HG03039 (cell line): ENCODE results near the gene LINC00632.

ENCODE experiments used
- ATAC-seq: cut with Tn5 transposase; IDR thresholded peaks from one replicate; pipeline ENCODE4 v1.9.1; 2021; ENCODE audit warnings: mild to moderate bottlenecking, moderate library complexity; ENCODE audit not compliant: unreplicated experiment

The LINC00632 gene

DNA sequence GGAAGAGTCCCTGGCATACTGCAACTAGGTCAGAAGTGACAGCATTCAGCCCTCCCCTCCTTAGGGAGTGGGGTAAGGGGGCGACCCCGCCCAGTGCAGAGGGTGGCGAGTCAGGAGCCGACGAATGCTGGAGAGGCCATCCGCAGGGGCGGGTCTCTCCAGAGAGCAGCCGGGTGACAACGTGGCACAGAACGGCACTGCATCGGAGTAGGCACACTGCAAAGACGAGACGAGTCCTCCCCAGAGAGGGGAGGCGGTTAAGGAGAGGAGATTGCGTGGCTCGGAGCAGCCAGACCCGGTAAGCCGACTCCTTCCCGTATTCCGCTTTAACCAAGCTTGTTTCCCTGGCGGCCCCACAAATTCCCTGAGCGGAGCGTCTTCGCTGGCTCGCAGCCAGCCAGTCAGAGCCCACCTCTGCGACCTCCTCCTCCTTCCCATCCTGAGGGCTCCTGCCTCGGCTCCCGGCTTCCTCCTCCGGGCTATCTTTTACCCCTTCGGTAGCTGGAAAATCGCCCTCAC lies 54.9 kb downstream of the LINC00632 start:
- ATAC-seq = no peak

- no peak for ATAC-seq
Observed at GRCh38 chrX:140765043-140765784, 55.7 kb downstream of the LINC00632 start.

DNA sequence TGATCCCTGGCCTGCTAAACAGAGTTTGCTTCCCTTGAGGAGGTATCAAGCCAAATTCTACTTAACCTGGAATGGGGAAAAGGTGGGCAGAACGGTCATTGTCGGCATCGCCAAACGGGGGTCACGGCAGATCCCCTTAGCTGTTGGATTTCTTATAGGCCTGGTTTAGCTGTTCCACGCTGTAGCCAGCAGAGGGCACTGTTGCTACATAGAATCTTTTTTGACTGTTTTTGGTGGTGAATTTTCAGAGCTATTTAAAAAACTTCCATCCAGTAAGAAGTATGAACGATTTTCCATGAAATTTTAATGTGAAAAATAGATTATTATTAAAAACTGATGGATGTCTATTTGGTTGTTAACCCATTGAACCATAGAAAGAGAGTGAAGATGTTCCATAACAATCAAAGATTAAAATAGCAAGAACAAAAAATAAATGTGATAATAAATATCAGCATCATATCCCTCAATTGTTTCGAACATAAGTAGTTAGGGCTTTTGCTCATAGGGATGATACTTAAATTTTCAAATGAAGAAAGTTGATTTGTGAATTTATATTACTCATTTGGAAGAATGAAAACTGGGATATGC lies 56.6 kb downstream of the LINC00632 start:
- ATAC-seq = no peak

DNA sequence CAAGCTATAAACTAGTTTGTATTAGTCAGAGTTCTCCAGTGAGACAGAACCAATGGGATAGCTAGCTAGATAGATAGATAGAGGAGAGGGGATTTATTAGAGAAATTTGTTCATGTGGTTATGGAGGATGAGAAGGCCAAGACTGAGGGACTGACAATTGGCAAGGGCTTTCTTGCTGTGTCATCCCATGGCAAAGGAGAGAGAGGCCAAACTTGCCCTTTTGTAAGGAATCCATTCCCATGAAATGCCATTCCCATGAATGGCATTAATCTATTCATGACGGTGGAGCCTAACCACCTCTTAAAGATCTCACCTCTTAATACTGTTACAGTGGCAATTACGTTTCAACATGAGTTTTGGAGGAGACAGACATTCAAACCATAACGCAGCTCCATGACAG lies 58.1 kb downstream of the LINC00632 start:
- ATAC-seq = no peak

GRCh38 chrX:140775211-140775610 lies 65.7 kb downstream of the LINC00632 start:
- ATAC-seq = no peak

DNA sequence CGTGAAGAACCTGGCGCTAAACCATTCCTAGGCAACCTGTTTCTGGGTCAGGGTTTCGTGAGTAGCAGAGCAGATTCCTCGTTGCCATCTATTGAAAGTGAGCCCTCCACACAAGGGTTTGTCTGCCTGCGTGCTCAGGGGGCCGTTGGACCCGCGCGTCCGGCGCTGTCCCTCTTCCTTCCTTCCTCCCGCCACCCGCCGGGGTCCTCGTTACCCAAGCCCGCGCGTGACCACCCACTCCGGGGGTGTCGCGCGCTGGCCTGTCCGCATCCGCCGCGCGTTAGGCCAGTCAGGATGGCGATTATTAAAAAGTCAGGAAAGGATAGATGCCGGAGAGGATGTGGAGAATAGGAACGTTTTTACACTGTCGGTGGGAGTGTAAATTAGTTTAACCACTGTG lies 66.8 kb downstream of the LINC00632 start:
- no peak for ATAC-seq

DNA sequence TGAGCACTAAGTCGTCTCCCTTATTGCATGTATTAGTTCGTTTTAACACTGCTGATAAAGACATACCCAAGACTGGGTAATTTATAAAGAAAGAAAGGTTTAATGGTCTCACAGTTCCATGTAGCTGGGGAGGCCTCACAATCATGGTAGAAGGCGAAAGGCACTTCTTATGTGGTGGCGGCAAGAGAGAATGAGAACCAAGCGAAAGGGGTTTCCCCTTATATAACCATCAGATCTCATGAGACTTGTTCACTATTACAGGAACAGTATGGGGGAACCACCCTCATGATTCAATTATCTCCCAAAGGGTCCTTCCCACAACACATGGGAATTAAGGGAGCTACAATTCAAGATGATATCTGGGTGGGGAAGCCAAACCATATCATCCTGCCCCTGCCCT lies 85.1 kb downstream of the LINC00632 start:
- no peak for ATAC-seq

DNA sequence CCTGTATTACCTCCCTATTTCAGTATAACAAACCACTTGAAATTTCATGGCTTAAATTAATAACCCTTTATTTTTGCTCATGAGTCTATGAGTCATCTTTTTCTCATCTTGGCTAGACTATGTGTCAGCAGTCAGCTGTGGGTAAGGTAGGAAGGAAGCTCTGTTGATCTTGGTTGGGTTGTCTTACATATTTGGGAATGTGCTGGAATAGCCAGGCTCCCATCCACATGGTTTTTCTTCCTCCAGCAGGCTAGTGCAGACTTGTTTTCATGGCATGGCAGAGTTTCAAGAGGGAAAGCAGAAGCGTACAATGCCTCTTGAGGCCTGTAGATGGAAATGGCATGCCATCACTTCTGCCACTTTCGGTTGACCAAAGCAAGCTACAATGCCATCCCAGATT lies 89.7 kb downstream of the LINC00632 start:
- ATAC-seq = no peak

- ATAC-seq = no peak
Observed at GRCh38 chrX:140804292-140804691, 94.7 kb downstream of the LINC00632 start.

- no peak for ATAC-seq
Observed at GRCh38 chrX:140815868-140816267, 106.3 kb downstream of the LINC00632 start.

DNA sequence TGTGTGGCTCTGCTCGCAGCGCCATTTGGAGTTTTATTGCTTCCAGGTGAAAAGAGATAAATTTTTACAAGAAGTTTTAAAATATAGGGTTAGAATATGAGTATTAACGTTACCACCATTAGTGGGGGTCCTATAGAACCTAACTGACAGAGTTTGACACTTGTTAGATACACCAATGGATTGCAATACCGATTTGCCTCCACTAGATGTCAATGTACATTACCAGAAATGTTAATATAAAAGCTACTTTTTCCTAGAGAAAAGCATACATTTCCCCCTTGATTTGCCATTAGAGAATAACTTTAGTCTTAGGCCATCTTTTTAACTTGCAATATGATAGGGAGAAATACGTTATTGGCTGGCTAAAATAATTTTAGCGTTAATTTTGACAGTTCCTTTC lies 108.4 kb downstream of the LINC00632 start:
- ATAC-seq = no peak

- ATAC-seq = no peak
Observed at GRCh38 chrX:140821280-140821679, 111.7 kb downstream of the LINC00632 start.

- no peak for ATAC-seq
Observed at GRCh38 chrX:140822184-140822583, 112.6 kb downstream of the LINC00632 start.

GRCh38 chrX:140822861-140823260 lies 113.3 kb downstream of the LINC00632 start:
- ATAC-seq = no peak

DNA sequence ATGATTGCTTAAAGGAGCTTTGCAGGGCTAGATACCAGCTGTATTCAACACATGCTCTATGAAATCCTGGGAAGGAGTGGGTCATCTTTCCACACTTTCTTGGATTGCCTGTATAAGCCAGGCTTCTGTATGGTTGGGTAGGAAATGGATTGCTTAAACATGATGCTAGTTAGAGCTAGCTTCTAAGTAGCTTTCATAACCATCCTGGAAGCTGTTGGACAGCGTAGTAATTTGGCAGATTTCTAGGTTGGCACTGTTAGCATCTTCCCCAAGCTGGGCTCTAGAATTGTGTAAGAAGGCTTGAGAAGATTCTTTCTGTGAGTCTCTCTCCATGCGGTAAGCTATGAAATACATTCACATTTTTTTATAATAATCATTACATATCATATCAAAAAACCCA lies 127.3 kb downstream of the LINC00632 start:
- no peak for ATAC-seq
